HG03520 (cell line): ENCODE measurements around the gene ISG20.

Source experiments
- ATAC-seq: cut with Tn5 transposase; IDR thresholded peaks from one replicate; pipeline ENCODE4 v1.9.1; 2021; ENCODE audit warnings: mild to moderate bottlenecking, moderate library complexity; ENCODE audit not compliant: unreplicated experiment

ISG20 gene

DNA sequence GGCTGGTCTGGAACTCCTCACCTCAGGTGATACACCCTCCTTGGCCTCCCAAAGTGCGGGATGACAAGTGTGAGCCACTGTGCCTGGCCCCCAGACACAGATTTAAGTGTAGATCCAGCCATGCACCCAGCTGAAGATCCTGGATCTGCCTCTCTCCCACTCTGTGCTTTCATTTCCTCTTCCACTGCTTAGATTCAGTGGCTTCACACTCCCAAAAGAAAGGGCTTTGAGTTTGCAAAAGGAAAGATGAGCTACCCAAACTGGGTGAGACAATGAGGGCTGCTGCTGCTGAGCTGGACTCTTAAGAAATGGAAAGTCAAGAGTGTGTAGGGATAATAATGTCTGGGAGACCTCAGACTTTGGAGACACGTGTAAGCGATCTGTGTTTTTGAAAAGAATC lies 45.5 kb downstream of the ISG20 start:
- ATAC-seq, result no peak

DNA sequence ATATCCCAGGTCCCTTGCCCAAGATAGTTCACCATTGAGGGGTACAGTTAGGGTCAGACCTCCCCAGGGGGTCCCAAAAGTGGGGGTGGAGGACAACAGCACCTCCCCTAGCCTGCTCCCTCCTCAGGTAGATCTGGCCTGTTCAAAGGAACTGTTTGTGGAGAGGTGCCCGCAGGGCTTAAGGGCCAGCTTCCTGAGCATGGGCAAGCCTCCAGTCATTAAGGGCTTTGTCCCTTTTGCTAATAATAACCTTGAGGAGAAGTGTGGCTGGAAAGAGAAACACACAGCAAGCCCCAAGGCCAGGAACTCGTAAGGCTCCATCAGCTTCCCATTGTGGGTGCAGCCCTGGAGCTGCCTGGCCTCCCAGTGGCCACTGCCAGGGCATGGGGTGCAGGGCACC lies 47.4 kb downstream of the ISG20 start:
- ATAC-seq, result no peak

DNA sequence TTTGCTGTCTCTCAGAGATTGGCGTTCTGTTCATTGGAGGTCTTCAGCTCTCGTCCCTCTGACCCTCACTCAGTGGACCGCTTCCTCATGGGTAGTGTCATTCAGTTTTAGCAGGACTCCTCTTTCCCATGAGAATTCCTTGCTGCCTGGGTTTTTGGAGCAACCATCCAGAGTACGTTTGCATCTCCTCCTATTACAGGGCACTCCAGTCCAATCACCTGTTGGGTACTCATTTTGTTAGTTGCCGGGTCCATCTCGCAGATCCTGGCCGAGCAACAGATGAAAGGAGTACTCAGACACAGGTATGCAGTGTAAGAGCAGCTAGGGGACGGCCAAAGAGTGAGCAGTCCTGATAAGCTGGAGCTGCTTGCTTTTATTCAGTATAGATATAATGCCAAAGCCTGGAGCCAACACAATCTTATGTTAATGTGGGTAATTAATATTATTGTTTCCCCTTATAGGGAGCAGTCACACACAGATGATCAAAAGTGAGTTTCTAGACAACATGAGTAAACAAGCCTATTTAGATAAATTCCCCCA lies 49.6 kb downstream of the ISG20 start:
- ATAC-seq, result no peak

DNA sequence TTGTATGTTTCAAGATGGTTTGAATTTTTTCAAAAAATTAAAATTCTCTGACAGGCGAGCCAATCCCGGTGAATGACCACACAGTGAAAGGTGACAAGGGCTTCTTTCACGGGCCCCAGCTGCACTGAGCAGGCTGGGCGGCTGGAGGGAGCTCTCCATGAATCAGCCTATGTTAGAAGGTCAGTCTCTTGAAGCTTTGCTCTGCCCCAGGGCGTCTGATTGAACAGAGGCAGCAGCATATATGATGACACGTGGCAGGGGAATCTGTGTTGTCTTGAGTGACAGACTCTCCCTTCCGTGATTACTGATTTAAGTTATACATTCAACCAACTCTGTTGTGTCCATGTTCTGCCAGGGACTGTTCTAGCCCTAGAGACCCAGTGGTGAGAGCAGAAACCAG lies 51.5 kb downstream of the ISG20 start:
- ATAC-seq, result no peak

DNA sequence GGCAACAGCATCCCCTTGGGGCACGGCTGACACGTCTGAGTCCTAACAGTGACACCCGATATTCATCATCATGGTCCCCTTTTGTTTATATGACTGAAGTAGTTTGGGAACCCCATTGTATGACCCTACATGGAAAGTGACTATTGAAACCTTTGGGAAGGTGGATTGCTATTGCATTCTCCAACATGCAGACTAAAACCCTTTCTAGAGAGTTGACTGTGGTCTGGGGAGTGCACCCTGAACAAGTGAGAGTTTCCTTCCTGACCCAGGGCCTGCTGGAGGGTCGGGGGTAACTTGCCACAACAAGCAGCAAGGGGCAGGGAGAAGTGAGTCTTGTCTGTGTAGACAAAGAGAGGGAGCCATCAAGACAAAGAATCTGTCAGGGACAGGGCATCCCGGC lies 54.4 kb downstream of the ISG20 start:
- ATAC-seq, result no peak

DNA sequence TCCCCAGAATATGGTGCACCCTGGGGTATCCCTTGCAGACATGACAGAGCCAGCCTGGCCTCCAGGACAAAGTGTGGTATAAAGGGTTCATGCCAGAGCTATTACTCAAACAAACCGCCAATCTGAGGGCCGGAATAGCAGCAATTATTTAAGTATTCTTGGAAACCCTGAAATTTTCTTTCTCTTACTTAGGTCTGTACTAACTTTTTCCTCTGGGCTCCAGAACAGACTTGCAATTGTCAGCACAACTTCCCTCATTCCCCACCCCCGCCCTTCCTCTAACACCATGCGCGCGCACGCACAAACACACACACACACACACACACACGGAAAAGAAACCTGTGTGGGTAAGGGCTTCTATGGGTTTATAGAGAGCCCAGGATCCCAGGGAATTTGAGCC lies 56.3 kb downstream of the ISG20 start:
- ATAC-seq, result no peak

DNA sequence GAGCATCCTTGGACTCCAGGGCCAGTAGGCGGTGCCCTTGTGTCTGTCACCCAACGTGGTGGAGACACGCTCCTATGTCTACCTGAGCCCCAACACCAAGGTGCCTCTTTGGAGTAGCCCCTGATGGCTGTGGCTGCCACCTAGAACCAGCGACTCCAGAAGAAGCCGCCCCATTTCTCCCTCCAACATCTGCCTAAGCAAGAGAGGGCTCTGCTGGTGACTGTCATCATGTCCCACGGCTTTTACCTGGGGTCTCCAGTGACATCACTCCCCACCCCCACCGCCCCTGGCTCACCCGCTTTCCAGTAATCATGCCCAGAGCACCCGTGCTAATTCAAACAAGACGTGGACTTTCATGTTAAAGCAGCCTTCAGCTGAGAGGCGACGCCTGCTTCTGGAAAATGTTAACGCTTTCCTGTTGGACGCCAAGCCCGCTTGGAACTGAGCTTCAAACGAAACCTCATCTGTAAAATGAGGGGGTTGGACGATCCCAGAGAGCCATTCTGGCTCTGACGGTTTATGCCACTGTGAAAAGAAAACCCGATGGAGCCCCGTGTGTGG lies 57.0 kb downstream of the ISG20 start:
- ATAC-seq, result no peak

DNA sequence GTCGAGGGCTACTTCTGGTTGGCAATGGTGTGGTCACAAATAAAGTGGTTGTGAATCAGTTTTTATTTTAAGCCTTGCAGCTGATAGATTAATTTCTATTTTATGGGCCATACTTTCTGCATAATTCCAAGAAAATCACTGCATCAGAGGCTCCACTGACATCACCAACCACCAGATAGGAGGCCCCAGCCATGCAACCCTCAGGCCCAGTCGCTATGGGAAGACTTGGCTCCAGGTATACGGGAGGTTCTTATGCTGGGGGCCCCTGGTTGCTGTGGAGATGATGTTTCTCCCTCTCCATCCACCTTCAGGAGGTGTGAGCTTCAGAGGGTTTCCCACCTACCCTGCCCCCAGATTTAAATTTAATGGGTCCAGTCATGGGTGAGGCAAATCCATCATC lies 57.4 kb downstream of the ISG20 start:
- no peak for ATAC-seq

DNA sequence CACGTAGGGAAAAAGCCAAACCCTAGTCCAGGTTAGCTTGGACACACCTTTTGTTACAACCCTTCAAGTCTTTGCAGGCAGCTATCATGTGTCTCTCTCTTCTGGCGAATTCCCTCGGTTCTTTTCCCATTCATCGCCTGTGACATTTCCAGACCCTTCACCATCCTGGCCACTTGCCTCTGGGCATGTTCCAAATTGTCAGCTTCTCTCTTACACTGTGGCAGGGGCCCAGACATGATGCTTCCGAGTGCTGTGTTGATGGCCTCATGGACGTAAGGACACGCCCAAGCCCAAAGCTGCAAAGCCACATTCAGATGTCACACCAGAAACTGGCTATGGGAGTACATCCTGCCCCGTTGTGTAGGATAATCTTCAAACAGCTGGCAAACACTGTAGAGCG lies 58.5 kb downstream of the ISG20 start:
- no peak for ATAC-seq

DNA sequence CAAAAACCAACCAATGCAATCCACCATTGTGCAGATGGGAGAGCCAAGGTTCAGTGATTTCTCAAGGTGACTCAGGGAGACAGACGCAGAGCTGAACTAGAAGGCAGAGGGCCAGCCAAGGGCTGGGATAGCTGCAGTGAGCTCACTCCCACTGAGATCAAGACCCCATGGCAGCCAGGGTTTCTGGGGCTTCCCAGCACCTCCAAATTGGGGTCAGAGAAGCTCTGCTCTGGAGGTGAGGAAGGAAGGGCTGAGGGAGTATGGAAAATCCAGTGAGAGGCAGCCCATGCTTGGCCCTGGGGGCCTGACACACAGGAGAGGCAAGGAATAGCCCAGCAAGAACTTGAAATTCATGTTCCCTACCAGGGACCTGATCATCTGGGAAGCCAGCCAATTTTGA lies 61.0 kb downstream of the ISG20 start:
- ATAC-seq, result no peak

DNA sequence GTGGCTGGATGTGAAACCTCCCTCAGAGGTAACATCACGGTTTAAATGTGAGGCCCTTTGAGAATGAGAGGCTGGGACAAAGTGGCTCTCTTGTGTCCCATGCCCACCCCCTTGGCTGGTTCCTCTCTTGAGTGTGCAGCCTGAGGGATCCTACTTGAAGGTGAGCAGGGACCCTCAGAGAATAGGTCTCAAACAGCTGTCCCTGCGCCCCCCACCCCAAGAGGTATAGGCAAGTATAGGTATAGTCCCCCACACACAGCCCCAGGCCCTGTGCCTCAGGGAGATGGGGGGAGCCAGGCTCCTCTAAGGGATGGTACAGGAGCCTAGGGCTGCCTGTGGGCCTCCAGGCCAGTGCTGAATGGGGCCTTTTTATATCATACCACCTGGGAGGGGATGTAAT lies 61.9 kb downstream of the ISG20 start:
- ATAC-seq, result no peak

DNA sequence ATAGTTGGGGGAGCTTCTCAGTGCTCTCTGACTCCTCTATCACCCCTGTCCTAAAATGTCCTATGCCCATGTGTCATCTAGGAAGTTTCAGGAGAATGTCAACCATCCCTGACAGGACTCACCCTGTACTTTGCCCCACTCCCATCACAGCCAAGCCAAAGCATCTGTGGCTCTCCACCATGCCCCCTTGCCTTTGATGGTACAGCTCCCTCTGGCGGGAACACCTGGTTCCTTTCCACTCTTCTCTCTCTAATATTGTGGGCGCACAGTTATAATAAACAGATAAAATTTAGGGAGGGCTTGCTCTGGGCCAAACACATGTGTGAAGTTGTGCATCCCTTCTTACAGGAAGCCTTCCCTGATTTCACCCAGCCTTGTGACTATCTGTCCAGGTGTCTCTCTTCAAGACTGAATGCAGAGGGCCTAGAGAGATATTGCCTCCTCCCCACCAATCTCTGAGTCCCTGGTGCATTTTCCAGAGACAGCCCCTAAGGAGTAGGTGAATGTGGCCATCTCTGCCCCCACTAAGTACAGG lies 62.8 kb downstream of the ISG20 start:
- no peak for ATAC-seq

DNA sequence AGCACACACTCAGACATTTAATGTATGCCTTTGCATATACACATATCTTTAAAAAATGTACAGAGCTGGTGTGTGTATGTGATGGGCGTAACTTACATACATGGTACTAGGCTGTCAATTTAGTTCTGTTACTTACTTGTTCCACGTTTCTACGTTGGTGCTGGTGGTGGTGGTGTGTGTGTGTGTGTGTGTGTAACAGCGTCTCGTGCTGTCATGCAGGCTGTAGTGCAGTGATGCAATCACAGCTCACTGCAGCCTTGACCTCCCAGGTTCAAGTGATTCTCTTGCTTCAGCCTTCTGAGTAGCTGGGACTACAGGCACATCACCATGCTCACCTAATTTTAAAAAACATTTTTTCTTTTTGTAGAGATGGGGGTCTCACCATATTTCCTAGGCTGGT lies 64.2 kb downstream of the ISG20 start:
- ATAC-seq, result no peak

DNA sequence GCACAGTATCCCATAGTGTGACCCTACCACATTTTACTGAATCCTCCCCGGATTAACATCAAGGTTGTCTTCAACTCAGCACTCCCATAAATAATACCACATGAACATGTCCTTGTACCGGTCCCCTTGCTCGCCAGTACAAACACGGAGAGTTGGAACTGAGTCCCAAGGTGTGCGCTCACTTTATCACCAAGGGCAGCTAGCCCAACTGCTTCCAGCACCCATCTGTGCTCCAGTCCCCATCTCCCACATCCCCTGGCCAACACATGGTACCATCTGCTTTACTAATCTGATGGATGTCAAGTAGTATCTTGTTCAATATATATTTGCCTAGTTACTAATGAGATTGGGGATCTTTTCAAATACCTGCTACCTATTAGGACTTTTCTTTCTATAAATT lies 64.7 kb downstream of the ISG20 start:
- no peak for ATAC-seq

DNA sequence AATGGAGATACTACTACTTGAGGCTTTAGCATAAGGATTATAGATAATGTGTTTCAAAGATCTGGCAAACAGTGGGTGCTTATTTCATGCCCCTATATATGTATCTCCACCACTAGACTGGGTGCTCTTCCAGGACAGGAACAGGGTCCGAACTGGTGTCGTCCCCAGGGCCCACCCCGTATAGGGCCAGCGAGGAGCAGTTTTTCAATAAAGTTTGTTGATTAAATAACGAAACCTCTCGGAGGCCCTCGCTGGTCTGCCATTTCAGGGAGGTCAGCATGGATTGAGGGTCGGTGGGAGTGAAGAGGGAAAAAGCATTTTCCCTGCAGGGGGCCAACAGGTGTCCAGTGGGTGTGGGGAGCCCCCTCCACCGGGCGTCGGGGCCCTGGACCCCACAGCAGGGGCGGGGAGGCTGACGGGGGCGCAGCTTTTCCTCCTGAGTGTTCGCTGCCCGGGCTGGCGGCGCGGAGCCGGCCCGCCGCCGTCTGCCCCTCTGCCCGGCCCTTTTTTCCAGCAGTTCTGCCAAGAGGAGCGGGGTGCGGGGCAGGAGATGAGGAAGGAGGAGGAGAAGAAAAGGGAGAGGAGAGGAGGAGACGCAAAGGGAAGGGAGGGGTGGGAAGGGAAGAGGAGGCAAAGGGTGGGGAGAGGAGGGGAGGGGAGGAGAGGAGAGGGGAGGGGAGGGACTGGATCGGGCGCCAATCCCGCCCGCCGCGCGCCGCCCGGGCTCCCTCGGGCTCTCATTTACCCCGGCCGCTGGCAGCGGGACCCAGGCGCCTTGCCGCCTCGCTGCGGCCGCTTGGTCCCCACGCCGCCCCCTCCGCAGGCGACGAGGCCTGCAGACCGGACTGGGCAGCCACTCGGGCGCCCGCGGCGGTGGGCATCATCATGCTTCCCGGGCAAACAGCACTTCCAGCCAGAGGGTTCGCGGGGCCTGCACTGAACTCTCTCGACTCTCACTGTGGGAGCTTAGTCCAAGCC lies 66.3 kb downstream of the ISG20 start:
- no peak for ATAC-seq

DNA sequence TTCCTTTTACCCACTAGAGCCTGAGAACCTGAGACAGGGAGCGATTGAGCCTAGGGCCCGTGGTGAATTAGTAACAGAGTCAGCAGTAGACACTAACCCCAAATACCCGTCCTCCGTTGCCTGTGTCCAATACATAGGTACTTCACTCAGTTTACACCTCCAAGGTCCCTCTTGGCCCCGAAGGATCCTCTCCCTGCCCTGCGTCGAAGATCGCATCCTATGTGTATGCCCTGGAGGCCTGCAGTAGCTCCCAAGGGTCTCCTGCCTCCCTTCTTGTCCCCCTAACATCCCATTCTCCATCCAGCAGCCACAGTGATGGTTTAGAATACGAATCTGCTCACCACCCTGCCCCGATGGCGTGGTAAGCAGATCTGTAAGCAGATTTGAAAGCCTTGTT lies 67.0 kb downstream of the ISG20 start:
- ATAC-seq, result no peak
